Skeletal muscle tissue (tissue), 4 donors: ENCODE results near the gene HLA-DMB. TPM values are rescaled to one million over a fixed set of nuclear protein-coding genes. Genes with fewer than 3 reads are reported as not detected.
A peak's percentile ranks its signal among the peaks of the same experiment; 100 is the strongest.

Experiments used
- H3K27ac ChIP-seq: one replicate; pipeline ENCODE4 v1.7.0; 2013; ENCODE audit warnings: mild to moderate bottlenecking, low read depth, low read length, inconsistent platforms
- H3K27me3 ChIP-seq, 3 donors: one replicate each; pipeline ENCODE4 v1.7.0; 2013; ENCODE audit warnings: low read length in 3 of 3; ENCODE audit not compliant: control insufficient read depth in 3 of 3, insufficient read depth in 3 of 3
- H3K36me3 ChIP-seq, 3 donors: one replicate each; pipeline ENCODE4 v1.7.0; 2013; ENCODE audit warnings: low read length in 3 of 3; ENCODE audit not compliant: control insufficient read depth in 3 of 3, insufficient read depth in 3 of 3
- H3K4me1 ChIP-seq, 3 donors: one replicate each; pipeline ENCODE4 v1.7.0; 2013; ENCODE audit warnings: low read length in 3 of 3, mild to moderate bottlenecking in 3 of 3; ENCODE audit not compliant: control insufficient read depth in 3 of 3, insufficient read depth in 3 of 3
- H3K4me3 ChIP-seq, 3 donors: one replicate each; pipeline ENCODE4 v1.7.0; 2013; ENCODE audit warnings: low read length in 3 of 3
- H3K9ac ChIP-seq, 3 donors: one replicate each; pipeline ENCODE4 v1.7.0; 2013; ENCODE audit warnings: low read length in 3 of 3, mild to moderate bottlenecking in 3 of 3, moderate library complexity in 2 of 3, low read depth in 1 of 3
- H3K9me3 ChIP-seq, 3 donors: one replicate each; pipeline ENCODE4 v1.7.0; 2013; ENCODE audit warnings: low read length in 3 of 3; ENCODE audit not compliant: control insufficient read depth in 3 of 3
- total RNA-seq: library from RNA; depleted of rRNA; stranded (reverse); fragments of >200 nt; gene quantifications from one replicate; pipeline ENCODE4 v1.2.3, GENCODE V29; 2014
- donor health status: Osteomylitis.

HLA-DMB gene
- total RNA-seq, 1 donor from 2014 or later, result 6.3 TPM

- Histone ChIP-seq H3K4me1 (peaks cover 18 to 53% (median 33%) of the 10 kb centered on the region in 3 donors), H3K36me3 (peaks cover 59 to 64% (median 63%) of the 10 kb centered on the region in 3 donors)
Measured at GRCh38 chr6:32979720-32980487, 39.1 kb upstream of the HLA-DMB start.

DNA sequence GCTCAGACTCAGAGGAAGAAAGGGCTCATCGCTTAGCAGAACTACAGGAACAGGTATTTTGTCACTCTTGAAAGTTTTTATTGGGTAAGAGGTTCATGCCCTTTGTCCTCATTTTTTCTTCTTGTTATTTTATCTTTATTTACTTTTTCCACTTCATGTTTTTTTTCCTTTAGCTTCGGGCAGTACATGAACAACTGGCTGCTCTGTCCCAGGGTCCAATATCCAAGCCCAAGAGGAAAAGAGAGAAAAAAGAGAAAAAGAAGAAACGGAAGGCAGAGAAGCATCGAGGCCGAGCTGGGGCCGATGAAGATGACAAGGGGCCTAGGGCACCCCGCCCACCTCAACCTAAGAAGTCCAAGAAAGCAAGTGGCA is 37.1 kb upstream of the HLA-DMB start:
- H3K9me3 ChIP-seq, result no peaks in the 10 kb centered on the region
- no peak overlapping the region for H3K27ac ChIP-seq
- H3K4me1 ChIP-seq, result peaks cover 24 to 49% (median 37%) of the 10 kb centered on the region in 3 donors
- H3K27me3 ChIP-seq, result no peaks in the 10 kb centered on the region
- no peak overlapping the region for H3K4me3 ChIP-seq
- no peak overlapping the region for H3K9ac ChIP-seq
- peaks cover 72 to 82% (median 74%) of the 10 kb centered on the region in 3 donors for H3K36me3 ChIP-seq

More at GRCh38 chr6:32979720-32980487, 39.1 kb upstream of the HLA-DMB start:
- Histone ChIP-seq H3K4me3 (no peak overlapping the region), H3K27me3 (no peaks in the 10 kb centered on the region), H3K9me3 (no peaks in the 10 kb centered on the region), H3K27ac (no peak overlapping the region), H3K9ac (no peak overlapping the region)

- Histone ChIP-seq H3K27ac (no peak overlapping the region), H3K4me3 (no peak overlapping the region), H3K27me3 (no peaks in the 10 kb centered on the region), H3K4me1 (peaks cover 24 to 47% (median 37%) of the 10 kb centered on the region in 3 donors), H3K9me3 (no peaks in the 10 kb centered on the region), H3K36me3 (peaks cover 77 to 88% (median 79%) of the 10 kb centered on the region in 3 donors), H3K9ac (no peak overlapping the region)
Measured at GRCh38 chr6:32977272-32977952, 36.6 kb upstream of the HLA-DMB start.

DNA sequence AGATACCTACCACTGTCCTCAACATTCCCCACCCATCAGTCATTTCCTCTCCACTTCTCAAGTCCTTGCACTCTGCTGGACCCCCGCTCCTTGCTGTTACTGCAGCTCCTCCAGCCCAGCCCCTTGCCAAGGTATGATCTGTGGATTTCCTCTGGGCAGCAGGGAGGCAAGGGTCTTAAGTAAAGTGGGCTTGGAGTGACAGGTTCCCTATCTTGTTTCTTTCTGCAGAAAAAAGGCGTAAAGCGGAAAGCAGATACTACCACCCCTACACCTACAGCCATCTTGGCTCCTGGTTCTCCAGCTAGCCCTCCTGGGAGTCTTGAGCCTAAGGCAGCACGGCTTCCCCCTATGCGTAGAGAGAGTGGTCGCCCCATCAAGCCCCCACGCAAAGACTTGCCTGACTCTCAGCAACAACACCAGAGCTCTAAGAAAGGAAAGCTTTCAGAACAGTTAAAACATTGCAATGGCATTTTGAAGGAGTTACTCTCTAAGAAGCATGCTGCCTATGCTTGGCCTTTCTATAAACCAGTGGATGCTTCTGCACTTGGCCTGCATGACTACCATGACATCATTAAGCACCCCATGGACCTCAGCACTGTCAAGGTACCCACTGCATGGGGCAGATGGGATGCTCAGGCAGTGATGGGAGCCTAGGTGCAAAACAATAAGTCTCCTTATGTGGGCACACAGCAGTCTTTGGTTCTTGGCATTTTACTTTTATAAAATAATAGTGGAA is 35.7 kb upstream of the HLA-DMB start:
- Histone ChIP-seq H3K27me3 (no peaks in the 10 kb centered on the region), H3K36me3 (peaks cover 75 to 90% (median 83%) of the 10 kb centered on the region in 3 donors), H3K4me3 (peak overlapping the region in 1 of 3 donors; percentile 16), H3K9me3 (no peaks in the 10 kb centered on the region), H3K9ac (peak overlapping the region in 1 of 3 donors; percentile 11), H3K4me1 (peaks cover 25 to 47% (median 37%) of the 10 kb centered on the region in 3 donors), H3K27ac (no peak overlapping the region)

DNA sequence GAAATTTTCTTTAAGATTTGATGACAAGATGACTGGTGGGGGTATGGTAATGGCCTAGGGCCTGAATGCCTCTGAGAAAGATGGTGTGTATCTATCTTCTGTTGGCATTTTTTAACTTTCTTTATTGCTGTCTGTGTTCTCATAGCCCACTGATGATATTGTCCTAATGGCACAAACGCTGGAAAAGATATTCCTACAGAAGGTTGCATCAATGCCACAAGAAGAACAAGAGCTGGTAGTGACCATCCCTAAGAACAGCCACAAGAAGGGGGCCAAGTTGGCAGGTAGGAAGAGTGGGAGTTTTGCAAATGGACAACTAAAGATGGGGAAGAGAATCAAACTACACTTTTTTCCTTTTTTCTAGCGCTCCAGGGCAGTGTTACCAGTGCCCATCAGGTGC is 35.1 kb upstream of the HLA-DMB start:
- Histone ChIP-seq H3K4me1 (peaks cover 28 to 47% (median 37%) of the 10 kb centered on the region in 3 donors), H3K36me3 (peaks cover 70 to 84% (median 84%) of the 10 kb centered on the region in 3 donors), H3K9me3 (no peaks in the 10 kb centered on the region), H3K9ac (peak overlapping the region in 1 of 3 donors; percentile 55), H3K27ac (no peak overlapping the region), H3K27me3 (no peaks in the 10 kb centered on the region), H3K4me3 (no peak overlapping the region)

GRCh38 chr6:32974541-32975308 is 33.9 kb upstream of the HLA-DMB start:
- Histone ChIP-seq H3K27me3 (no peaks in the 10 kb centered on the region), H3K9me3 (no peaks in the 10 kb centered on the region), H3K9ac (peak overlapping the region; percentile 83 to 93 (median 93)), H3K36me3 (peaks cover 59 to 72% (median 72%) of the 10 kb centered on the region in 3 donors), H3K4me3 (peak overlapping the region; percentile 86 to 98 (median 87)), H3K4me1 (peaks cover 26 to 45% (median 37%) of the 10 kb centered on the region in 3 donors), H3K27ac (no peak overlapping the region)

DNA sequence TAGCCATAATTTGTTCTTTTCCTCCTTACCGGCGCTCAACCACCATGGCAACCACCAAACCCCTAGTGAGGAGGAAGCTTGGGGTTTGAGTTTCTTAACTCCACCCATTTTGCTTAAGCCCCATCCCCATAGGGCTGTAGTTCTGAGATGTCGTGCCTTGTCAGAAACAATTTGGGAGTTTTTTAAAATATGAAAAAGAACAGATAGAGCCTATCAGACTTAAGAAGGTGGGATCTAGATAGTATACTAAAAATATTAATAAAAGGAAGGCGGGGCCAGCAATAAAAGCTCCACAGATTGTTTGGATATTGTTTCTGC is 33.1 kb upstream of the HLA-DMB start:
- peak overlapping the region; percentile 100 for H3K27ac ChIP-seq
- no peaks in the 10 kb centered on the region for H3K27me3 ChIP-seq
- peak overlapping the region; percentile 86 to 98 (median 87) for H3K4me3 ChIP-seq
- peaks cover 52 to 69% (median 65%) of the 10 kb centered on the region in 3 donors for H3K36me3 ChIP-seq
- H3K9ac ChIP-seq, result peak overlapping the region; percentile 83 to 93 (median 93)
- peaks cover 26 to 48% (median 37%) of the 10 kb centered on the region in 3 donors for H3K4me1 ChIP-seq
- no peaks in the 10 kb centered on the region for H3K9me3 ChIP-seq

DNA sequence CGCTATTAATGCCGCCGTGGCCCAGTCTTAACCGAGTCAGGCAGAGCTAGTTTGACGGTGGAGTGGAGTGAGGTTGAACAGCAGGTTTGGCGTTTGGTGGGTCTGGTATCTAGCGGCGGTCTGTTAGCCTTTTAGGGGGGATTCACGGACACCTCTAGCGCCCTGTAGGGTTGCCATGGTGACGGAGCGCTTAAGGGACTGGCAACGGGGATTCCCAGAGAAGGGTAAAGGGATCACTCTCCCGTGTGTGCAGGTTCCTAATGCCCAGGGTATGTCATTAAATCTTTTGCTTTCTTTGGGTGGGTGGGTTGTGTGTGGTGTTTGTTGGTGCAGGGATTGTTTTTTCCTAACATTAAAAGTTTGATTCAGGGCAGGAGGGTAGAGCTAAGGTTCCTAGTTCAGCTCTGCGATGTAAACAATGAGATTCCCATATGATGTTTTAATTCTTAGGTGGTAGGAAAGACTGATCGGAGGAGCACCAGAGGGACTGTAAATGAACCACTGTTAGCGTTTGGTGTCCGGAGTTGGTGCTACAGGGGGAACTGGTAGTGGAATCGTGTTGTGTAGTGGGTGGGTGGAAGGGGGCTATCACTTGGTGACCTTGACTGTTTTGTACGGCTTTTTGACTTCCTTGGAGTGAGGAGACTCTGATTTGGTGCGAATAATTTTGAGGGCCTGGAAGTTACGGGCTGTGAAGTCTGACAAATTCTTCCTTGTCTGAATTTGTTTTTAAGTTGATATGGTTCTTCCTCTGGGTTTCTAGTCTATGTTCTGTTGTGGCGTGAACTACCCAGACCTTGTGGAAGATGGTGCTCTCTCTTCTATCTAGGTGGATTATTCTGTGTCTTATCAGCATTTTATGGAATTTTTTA is 32.6 kb upstream of the HLA-DMB start:
- Histone ChIP-seq H3K27me3 (no peaks in the 10 kb centered on the region), H3K36me3 (peaks cover 48 to 63% (median 60%) of the 10 kb centered on the region in 3 donors), H3K4me1 (peaks cover 23 to 45% (median 37%) of the 10 kb centered on the region in 3 donors), H3K9me3 (no peaks in the 10 kb centered on the region), H3K9ac (peak overlapping the region; percentile 83 to 93 (median 93)), H3K4me3 (peak overlapping the region; percentile 86 to 98 (median 87)), H3K27ac (peak overlapping the region; percentile 100)
